ENCODE data around the gene TMEM43.

TMEM43 gene

DNA sequence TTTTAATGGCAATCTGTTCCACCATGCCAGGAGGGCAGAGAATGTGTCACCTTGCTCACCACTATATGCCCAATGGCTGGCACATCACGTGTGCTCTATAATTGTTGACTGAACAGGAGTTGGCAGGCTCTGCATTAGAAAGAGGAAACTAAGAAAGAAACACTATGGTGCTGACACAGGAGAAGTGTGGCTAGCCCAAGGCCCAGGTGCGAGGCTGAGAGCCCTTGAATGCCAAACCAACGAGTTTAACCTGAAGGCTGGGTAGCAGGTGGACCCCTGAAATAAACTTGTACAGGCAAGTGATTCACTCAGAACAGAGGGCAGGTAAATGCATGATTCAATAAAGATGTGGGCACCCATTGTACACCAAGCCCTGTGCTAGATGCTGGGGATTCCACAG is 2.6 kb upstream of the TMEM43 start:
- no peak for DNase-seq

DNA sequence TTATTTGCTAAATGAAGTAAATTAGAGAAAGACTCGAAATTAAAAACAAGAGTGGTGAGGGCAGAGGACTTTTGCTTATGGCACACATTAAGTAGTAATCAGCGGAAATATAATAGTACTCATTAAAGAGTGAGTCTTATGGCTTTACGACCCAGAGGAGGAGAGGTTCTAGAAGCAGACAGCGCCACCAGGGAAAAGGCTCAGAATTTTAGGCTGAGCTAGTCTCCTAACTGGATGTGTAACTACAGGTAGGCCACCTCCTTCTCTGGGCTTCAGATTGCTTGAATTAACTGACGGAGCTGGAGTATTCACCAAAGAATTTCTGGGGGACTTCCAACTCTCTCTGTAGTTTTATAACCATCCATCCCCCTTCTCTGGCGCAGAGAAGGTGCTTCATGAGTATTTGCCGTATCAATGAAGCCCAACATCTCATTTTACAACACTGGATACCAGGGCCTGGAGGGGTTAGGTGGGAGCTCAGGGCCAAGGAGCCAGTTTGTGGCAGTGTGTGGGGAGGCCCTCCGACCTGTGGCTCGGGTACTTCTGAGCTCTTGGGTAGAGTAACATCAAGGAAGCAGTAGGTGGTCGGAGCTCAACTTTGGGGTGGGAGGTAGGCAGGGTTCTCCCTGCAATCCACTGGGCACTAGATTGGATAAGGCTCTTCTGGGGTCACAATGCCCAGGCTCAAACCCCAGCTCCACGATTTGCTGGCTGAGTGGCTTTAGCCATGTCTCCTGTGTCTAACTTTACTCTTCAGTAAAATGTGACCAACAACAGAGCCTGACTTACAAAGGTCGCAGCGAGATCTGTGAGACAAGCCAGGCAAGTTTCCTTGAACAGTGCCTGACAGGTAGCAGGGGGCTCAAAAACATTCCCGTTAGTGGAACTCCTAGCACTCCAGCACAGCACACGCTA is 1.3 kb upstream of the TMEM43 start:
- no peak for DNase-seq

DNA sequence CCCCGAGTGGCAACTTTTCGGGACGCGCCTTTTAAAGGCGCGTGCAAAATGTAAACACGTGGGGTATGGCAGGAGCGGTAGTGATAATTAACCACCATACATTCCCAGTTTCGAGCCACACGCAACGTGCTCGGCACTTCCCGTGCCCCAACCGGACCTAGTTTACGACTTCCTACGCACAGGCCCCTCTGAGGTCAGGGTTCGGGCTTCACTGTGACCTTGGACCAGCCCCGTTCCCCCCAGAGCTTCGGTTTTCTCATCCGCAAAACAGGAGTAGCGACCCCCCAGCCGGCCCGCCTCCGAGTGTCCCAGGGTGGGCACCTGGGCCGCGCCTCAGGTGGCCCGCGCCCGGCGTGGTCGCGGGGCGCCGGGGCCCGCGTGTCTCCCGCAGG is 633 bp upstream of the TMEM43 start:
- peak; percentile 64 for DNase-seq

DNA sequence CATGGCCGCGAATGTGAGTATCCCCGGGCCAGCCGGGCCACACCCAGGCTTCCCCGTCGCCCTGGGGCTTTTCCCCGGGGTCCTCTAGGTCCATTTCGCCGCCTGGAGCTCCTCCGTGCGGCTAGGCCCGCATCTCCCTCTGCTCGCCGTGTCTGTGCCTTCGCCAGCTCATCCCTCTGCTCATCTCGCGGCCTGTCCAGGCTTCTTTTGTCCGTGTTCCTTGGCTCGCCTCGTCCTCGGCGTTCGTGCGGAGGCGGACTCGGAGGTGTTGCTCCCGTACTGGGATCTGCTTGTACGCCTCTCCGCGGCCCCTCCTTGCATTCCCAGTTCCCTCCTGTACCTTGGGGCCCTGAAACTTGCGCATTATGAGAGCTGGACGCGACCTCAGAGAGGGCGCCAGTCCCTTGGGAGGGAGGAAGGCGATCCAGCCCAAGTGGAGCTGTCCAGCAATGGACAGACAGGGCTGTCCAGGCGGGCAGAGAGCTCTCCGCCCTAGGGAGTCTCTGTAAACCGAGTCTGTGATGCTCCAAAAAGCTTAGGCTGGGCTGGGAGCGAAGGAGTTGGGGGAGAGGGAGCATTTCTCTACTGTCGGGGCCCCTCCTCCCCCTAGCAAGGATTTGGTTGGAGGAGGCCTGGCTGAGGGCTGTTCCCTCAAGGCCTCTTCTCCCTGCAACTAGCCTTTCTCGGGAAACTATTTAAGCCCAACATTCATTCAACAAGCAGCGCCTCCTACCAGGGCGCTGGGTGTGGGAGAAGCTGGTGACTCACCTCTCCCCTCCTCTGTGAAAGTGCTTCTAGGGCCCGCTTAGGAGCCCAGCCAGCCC is 553 bp downstream of the TMEM43 start:
- peak; percentile 14 for DNase-seq

DNA sequence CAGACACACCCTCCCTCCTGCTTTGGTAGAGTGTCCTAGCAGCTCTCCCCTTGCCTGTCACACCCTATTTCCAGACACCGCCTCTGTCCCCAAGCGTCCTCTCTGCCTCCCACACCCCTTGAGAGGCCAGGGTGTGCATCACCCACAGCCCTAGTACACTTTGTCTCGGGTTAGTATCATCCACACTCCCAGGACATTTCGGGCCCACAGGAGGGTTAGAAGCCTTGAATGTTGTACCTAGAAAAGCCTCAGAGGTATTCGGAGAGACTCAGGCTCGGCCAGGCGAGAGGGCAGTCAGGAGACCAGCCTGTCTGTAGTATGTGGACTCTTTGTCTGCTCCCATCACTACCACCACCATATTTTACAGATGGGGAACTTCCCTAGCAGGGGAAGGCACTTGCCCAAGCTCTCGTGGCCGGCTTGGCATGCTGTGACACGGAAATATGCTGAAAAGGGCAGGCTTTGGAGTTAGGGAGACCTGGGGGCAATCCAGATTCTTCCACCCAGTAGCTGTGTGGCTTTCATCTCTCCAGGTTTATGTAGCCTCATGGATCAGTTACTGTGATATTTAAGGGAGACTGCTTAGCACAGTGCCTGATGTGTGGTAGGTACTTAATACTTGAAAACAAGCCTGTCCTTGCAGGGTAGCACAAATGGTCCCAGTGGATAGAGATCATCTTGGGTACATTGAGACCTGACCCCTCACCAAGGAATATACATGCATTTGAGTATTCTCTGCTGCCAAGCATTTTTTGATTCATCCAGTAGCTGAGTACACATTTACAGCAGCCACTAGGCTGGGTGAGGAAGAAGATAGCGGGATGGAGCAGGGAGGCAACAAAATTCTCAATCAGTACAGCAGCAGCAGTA is 1.4 kb downstream of the TMEM43 start:
- no peak for DNase-seq

DNA sequence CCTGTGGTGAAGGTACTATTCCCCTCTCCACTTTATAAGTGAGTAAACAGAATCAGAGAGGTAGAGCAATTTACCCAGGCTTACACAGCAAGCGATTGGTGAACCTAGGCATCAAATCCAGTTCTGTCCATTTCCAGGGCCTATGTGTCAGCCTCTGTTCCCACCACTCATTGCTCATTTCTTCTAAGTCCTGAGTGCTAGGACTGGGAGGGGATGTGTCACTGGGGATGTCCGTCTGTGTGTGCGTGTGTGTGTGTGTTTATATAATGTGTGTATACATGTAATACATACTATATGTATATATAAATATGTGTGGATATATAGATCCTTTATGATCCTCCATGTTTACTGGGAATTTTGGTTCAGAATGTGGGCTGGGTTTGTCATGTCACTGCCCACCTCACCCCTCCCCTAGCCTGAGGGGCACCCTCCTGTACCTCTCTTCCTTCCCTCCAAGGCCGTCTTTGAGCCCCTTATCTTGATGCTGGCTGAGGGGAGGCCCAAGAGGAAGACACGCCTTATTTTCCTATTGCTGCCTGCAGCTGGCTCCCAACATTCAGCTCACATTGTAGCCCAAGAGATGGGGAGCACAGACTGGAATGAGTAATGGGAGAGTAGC is 2.1 kb downstream of the TMEM43 start:
- DNase-seq: no peak

DNA sequence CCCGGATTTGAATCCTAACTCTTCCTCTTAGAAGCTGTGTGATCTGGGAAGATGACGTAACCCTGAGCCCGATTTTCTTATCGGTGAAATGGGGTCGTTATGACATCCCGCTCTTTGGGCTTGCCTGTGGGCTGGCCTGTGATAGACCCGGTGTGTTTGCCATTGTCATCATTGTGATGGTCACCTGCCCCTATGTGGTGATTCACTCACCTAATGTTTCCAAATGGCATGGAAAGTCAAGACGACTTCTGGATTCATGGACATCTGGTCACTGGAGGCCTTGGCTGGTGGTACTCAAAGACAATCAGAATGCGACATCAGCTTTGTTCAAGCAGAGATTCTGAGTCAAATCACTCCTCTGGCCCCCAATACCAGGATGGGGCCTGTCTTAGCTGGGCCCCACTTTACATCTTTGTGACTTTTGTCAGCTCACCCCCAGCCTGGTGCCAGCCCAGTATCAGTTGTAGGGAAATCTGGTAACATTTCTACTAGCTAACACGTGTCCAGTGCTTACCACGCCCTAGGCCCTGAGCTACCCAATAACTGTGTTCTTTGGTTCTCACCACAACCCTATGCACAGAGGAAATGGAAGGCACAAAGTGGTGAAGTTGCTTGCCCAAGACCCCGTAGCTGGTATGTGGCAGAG is 2.8 kb downstream of the TMEM43 start:
- DNase-seq: no peak

DNA sequence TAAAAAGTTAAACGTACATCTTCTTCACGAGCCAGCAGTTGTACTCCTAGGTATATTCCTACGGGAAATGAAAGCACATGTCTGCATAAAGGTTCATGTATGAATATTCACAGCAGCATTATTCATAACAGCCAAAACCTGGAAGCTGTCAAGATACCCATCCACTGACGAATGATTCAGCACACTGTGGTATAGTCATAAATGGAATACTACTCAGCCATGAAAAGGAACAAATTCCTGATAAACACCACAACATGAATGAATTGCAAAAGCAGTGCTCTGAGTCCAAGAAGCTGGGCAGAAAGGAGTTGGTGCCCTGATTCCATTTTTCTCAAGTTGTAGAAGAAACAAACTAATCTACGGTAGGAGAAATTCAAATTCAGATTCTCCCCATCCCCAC is 3.9 kb downstream of the TMEM43 start:
- DNase-seq: no peak

DNA sequence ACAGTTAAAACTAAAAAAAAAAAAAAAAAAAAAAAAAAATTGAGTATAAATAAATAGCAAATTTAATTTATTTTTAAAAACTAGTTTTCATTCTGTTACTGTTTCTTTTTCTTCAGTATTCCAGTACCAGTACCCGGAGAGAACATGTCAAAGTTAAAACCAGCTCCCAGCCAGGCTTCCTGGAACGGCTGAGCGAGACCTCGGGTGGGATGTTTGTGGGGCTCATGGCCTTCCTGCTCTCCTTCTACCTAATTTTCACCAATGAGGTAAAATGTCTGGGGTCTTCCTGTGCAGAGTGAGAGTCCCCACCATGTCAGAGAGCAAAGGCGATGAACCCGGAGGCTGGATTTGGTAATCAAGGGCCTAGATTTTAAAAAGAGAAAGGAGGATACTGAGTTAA is 4.4 kb downstream of the TMEM43 start:
- no peak for DNase-seq

DNA sequence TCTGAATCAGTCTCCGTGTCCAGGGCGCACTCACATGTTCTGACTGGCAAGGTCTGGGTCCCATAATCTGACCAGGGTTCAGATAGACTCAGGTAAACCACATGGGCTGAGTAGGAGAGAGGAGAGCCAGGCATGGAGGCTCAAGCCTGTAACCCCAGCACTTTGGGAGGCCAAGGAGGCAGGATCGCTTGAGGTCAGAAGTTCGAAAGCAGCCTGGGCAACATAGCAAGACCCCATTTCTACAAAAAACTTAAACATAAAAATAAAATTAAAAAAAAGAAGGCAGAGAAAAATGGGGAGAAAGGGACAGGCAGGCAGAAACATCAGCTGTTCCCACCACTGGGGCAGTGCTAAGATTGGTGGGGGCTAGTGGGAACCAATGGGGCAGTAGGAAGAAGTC is 5.4 kb downstream of the TMEM43 start:
- no peak for DNase-seq

DNA sequence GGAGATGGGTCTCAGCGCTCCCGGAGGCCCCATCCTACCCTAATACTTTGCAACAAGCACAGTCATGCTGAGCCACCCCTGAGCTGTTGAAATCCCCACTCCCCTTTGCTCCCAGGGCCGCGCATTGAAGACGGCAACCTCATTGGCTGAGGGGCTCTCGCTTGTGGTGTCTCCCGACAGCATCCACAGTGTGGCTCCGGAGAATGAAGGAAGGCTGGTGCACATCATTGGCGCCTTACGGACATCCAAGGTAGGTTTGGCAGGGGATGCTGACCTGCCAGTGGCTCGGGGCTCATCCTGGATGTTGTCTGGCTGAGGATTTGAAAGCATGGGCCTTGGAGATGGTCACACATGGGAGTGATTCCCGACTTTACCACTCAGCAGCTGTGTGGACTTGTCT is 5.9 kb downstream of the TMEM43 start:
- DNase-seq: no peak

DNA sequence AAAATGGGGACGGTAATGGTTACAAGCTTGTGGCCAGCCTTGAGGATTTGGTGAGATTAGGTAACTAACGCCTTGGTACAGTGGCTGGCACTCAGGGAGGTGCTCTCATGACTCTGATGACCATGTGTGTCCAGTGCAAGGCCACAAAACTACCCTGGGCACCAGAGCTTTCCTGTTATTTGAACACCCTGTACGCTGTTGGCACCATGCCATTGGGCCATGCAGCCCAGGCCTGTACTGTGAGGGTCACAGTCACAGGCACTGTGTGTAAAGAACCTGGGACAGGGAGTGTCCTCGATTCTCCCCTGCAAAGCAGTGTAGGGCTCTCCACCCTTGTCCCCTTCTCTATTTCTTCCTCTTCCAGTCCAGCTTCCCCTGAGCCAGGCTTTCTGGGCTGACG is 6.3 kb downstream of the TMEM43 start:
- DNase-seq: no peak

DNA sequence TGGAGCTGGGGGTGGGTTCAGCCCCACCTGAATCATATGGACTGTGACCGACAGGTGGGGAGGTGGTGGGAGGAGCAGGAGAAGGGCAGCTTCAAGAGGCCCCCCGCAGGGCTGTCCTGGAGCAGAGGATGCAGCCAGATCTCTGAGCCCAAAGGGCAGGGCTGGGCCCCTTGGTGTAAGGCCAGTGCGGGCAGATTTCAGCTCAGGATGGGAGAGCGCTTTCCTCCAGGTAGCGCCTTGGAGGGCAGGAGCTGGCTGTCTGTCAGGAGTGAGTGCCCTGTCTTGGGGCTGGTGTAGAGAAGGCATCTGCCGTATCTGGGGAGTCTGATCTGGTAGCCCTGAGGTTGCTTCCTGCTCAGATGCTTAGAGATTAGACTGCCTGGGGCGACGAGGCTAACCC is 7.3 kb downstream of the TMEM43 start:
- DNase-seq: no peak

DNA sequence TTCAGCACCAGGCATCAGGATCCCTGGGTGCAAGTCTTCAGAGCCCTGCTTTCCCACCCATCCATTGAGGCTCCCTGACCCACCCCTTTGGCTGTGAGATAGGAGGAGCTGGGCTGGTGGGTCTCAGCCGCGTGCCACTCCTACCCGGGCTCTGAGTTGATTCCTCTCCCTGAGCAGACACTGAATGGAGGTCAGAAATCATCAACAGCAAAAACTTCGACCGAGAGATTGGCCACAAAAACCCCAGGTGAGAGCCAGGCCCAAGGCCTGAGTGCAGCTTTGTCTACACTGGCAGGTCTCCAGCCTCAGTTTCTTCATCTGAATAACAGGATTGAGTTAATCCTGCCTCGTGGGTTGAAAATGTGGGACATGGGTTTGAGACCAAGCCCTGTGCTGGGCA is 7.8 kb downstream of the TMEM43 start:
- no peak for DNase-seq

DNA sequence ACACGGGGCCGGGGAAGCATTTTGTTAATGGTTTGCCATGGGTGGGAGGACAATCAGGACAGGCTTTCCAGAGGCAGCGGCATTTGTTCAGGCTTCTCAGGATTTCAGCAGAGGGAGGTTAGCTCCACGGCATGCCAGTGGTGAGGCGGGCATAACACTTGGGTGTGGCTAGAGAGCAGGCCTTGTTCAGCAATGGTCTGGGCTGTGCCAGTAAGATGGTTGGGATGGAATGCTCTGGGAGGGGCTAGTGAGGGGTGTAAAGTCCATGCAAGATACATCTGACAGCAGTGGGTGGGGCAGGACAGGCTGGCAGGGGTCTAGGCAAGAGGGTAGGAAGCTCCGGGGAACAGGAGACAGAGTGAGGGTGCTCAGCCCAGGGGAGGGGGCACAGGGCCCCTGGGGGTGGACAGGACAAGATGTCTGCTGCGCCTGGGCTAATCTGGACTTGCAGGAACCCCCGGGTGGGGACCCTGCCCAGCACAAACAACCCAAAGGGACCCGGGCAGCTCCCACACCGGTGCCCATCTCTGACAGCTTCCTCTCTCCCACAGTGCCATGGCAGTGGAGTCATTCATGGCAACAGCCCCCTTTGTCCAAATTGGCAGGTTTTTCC is 8.4 kb downstream of the TMEM43 start:
- no peak for DNase-seq

DNA sequence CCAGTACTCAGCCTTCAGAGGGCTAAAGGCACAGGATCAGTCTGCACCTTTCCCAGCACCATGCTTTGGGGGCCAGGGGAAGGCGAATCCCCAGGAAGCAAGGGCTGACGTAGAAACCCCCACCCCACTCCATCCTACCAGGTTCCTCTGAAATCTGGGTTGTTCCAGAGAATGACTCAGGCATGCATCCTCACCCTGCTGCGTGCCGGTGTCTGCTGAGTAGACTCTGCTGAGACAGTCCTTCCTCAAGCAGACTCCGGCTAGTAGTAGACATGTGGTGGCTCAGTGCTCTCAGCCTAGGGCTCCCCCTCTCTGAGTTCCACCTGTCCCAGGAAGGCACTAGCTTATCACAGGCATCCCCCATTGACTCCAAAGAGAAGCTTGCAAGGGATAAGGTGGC is 9.0 kb downstream of the TMEM43 start:
- DNase-seq: no peak

DNA sequence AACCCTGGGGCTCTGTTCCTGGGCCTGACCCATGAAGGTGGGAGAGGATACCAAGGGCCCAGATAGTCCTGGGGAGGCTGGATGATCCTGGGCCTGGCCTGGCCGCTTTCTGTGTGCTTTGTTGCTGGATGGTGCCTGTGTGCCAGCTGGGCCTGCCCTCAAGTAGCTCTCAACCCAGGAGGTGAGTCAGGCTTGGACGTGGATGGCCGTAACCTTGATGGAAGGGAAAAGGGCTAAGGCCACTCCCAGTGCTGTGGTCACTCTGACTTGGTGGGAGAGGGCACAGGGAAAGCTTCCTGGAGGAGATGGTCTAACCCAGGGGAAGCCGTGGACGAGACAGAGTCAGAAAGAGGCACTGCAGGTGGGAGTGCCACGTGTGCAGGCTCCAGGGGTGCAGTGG is 9.4 kb downstream of the TMEM43 start:
- DNase-seq: no peak

DNA sequence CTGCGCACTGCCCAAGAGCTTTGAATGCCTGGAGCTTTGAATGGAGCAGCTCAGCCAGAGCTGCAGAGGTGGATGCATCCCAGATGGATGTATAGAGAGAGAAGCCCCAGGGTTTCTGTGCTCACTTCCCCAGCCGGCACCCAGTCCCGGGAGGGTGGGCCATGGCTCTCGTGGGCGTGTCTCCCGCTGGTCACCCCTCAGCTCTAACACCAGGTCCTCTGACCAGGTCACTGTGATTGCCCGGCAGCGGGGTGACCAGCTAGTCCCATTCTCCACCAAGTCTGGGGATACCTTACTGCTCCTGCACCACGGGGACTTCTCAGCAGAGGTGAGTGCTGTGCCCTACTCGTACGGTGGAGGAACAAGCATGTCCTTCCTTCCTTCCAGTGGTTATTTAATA is 10.7 kb downstream of the TMEM43 start:
- DNase-seq: no peak

DNA sequence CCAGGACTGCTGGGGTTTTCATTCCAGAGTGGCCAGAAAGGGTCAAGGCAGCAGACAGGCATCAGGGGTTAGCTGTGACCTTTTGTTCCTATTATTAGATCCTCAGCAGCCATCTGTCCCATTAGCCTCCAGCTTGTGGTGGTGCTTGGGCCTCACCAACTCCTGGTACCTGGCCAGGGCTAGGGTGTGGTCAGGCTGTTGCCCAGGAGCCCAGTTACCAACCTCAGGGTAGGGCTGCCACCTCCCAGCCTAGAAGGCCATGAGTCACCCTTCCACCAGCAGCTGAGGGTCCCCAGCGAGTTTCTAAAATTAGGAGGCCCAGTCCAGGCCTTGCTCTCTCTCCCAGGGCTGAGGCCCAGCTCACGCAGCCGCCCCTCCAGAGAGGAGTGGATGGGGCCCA is 12.2 kb downstream of the TMEM43 start:
- no peak for DNase-seq

DNA sequence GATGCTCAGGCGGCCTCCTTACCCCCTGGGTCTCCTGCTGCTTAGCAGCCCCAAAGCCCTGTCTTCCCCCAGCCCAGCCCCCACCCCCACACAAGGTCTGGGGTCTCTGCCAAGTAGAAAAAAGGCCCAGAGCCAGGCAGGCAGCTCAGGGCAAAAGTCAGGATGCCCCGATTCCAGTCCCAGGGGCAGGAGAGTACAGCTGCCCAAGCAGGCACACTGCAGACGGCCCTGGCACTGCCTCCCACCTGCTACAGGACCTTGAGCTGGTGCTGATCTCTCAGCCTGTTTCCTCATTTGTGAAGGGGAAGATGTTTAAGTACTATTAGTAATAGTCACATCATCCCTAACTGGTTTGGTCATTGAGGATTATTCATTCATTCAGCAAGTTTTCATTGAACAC is 12.6 kb downstream of the TMEM43 start:
- DNase-seq: no peak

DNA sequence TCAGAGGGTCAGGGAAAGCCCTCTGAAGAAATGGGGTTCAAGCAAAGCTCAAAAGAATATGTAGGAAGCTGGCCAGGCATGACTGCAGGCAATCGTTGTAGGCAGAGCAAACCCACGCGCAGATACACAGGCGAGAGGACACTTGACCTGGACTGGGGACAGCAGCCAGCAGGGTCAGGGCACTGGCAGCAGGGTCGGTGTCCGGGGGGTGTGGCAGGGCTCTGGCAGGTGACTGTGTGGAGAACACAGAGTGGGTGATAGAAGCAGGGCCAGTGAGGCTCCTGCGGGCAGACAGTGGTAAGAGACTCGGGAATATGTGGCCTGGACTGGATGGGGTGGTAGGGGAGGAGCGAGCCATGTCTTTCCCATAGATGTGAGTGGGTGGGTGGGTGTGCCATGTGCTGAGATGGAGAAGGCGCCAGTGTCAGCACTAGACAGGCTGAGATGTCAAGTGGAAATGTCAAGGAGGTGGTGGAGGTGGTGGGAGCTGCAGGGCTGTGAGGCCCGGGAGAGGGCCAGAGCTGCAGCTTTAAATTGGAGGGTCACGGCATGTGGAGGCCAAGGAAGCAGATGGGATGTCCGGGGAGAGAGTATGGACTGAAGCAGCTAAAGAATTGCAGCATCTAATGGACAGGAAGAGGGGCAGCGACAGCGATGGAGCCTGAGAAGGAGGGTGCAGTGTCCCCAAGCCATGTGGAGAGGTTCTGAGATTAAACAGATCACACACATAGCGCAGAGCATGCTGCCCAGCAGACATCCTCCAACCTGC is 13.4 kb downstream of the TMEM43 start:
- no peak for DNase-seq

All from GDM1 (cell line).